Anterior cingulate cortex (tissue), 58 donors: ENCODE data around the gene PCSK7.
A peak's percentile ranks its signal among the peaks of the same experiment; 100 is the strongest.

ENCODE experiments used
- DNase-seq, 58 donors: peaks; one replicate each; lab custom pipeline; 2025; lab: John Stamatoyannopoulos, UW

The PCSK7 gene

GRCh38 chr11:117171007-117171403 is 60.9 kb downstream of the PCSK7 start:
- no peak for DNase-seq

DNA sequence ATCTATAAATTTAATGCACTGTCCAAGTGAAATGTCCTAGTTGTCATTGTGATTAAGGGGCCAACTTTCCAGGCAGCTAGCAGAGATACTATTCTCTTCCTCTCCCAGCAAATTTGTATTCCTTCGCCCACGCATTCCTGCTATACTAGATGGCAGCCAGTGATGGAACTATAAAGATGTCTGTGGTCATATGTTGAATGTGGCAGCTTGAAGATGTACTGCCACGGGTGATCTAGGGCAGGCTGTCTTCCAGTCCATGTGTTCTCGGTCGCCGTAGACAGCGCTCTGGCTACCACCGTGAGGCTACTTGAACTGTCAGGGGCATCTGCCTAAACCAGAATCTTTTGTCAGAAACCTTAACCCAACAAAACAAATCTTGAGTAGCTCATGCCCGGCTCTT is 61.7 kb downstream of the PCSK7 start:
- peak in 1 of 58 donors; percentile 18 for DNase-seq

- no peak for DNase-seq
Observed at GRCh38 chr11:117169736-117170135, 62.1 kb downstream of the PCSK7 start.

GRCh38 chr11:117166491-117166890 is 65.4 kb downstream of the PCSK7 start:
- DNase-seq, result no peak

GRCh38 chr11:117160826-117161225 is 71.0 kb downstream of the PCSK7 start:
- DNase-seq, result no peak

DNA sequence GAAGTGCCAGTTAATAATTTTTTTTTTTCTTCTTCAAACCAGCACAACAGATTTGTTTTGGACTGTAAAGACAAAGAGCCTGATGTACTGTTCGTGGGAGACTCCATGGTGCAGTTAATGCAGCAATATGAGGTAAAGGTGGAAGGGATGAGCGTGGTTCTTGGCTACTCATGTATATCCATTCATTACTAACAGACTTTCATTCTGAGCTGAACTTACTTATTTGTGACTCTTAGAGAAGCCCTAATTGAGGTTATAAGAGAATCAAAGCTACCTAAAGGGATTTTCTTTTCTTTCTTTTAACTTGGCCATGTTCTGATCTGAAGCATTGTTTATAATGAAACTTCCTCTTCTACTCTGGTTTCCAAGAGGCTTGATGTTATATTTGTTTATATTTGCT is 72.0 kb downstream of the PCSK7 start:
- no peak for DNase-seq

GRCh38 chr11:117157507-117157906 is 74.4 kb downstream of the PCSK7 start:
- DNase-seq, result no peak

- DNase-seq, result no peak
Observed at GRCh38 chr11:117154468-117154867, 77.4 kb downstream of the PCSK7 start.
